Nucleus accumbens (tissue), 56 donors: ENCODE results near the gene ANAPC13.

Experiments used
- DNase-seq, 56 donors: peaks; one replicate each; lab custom pipeline; 2025; lab: John Stamatoyannopoulos, UW

The ANAPC13 gene

GRCh38 chr3:134483195-134483900, 2.4 kb downstream of the ANAPC13 start:
- DNase-seq, result no peak

GRCh38 chr3:134482622-134483021, 3.2 kb downstream of the ANAPC13 start:
- no peak for DNase-seq

- no peak for DNase-seq
These were observed 4.6 kb downstream of the ANAPC13 start for GRCh38 chr3:134481166-134481565.

- no peak for DNase-seq
These were observed 5.2 kb downstream of the ANAPC13 start for GRCh38 chr3:134480546-134480945.

- no peak for DNase-seq
These were observed 7.8 kb downstream of the ANAPC13 start for GRCh38 chr3:134477938-134478337.

- no peak for DNase-seq
These were observed 8.8 kb downstream of the ANAPC13 start for GRCh38 chr3:134477002-134477401.

GRCh38 chr3:134476306-134476705, 9.5 kb downstream of the ANAPC13 start:
- no peak for DNase-seq

- DNase-seq, result no peak
These were observed 10.8 kb downstream of the ANAPC13 start for GRCh38 chr3:134474956-134475355.

GRCh38 chr3:134473868-134474546, 11.8 kb downstream of the ANAPC13 start:
- DNase-seq, result peak in 48 of 56 donors; percentile 3 to 94 (median 50)

- DNase-seq, result no peak
These were observed 13.0 kb downstream of the ANAPC13 start for GRCh38 chr3:134472831-134473230.

- DNase-seq, result no peak
These were observed 14.1 kb downstream of the ANAPC13 start for GRCh38 chr3:134471521-134472193.

GRCh38 chr3:134468519-134468918, 17.3 kb downstream of the ANAPC13 start:
- no peak for DNase-seq

- no peak for DNase-seq
These were observed 19.5 kb downstream of the ANAPC13 start for GRCh38 chr3:134466331-134466730.

- DNase-seq, result no peak
These were observed 21.0 kb downstream of the ANAPC13 start for GRCh38 chr3:134464689-134465365.

GRCh38 chr3:134464064-134464688, 21.6 kb downstream of the ANAPC13 start:
- DNase-seq, result peak in 5 of 56 donors; percentile 6 to 28 (median 19)

- DNase-seq, result no peak
These were observed 22.1 kb downstream of the ANAPC13 start for GRCh38 chr3:134463676-134464063.

- no peak for DNase-seq
These were observed 23.3 kb downstream of the ANAPC13 start for GRCh38 chr3:134462331-134462941.

GRCh38 chr3:134460965-134461364, 24.8 kb downstream of the ANAPC13 start:
- no peak for DNase-seq

- DNase-seq, result no peak
These were observed 26.2 kb downstream of the ANAPC13 start for GRCh38 chr3:134459562-134459961.

GRCh38 chr3:134458406-134458945, 27.3 kb downstream of the ANAPC13 start:
- DNase-seq, result no peak
